ENCODE data around the gene ANKRD10. TPM values are rescaled to one million over a fixed set of nuclear protein-coding genes. Genes with fewer than 3 reads are reported as not detected.

ANKRD10 gene
- total and polyA plus RNA-seq, 2 experiments from 2014 or later, result 127 to 191 TPM

GRCh38 chr13:110925023-110925612, 10.2 kb upstream of the ANKRD10 start:
- Histone ChIP-seq H3K27ac (peak overlapping the region; percentile 82), H3K36me3 (no peaks in the 10 kb centered on the region), H3K4me1 (ENCODE audit: low read depth) (peaks cover 13% of the 10 kb centered on the region), H3K27me3 (no peaks in the 10 kb centered on the region), H3K9me3 (ENCODE audit: low read depth) (no peaks in the 10 kb centered on the region), H3K4me3 (no peak overlapping the region)
- peak; percentile 22 to 50 for DNase-seq (ENCODE audit: low read depth in 1 of 2, low spot score in 1 of 2)
- peak; percentile 20 for TF ChIP-seq CTCF (IDR thresholded peaks at IDR 0.05; ENCODE audit: low read depth, low read length)

GRCh38 chr13:110924639-110924934, 9.7 kb upstream of the ANKRD10 start:
- H3K9me3 ChIP-seq (ENCODE audit: low read depth), result no peaks in the 10 kb centered on the region
- TF ChIP-seq CTCF (IDR thresholded peaks at IDR 0.05; ENCODE audit: low read depth, low read length), result no peak
- no peaks in the 10 kb centered on the region for H3K36me3 ChIP-seq
- no peak for DNase-seq (ENCODE audit: low read depth in 1 of 2, low spot score in 1 of 2)
- peak overlapping the region; percentile 82 for H3K27ac ChIP-seq
- peaks cover 13% of the 10 kb centered on the region for H3K4me1 ChIP-seq (ENCODE audit: low read depth)
- H3K4me3 ChIP-seq, result no peak overlapping the region
- H3K27me3 ChIP-seq, result no peaks in the 10 kb centered on the region

GRCh38 chr13:110923777-110924638, 9.1 kb upstream of the ANKRD10 start:
- Histone ChIP-seq H3K4me3 (no peak overlapping the region), H3K4me1 (ENCODE audit: low read depth) (peaks cover 13% of the 10 kb centered on the region), H3K27me3 (no peaks in the 10 kb centered on the region), H3K36me3 (no peaks in the 10 kb centered on the region), H3K9me3 (ENCODE audit: low read depth) (no peaks in the 10 kb centered on the region), H3K27ac (peak overlapping the region; percentile 82)
- TF ChIP-seq CTCF (IDR thresholded peaks at IDR 0.05; ENCODE audit: low read depth, low read length), result no peak
- no peak for DNase-seq (ENCODE audit: low read depth in 1 of 2, low spot score in 1 of 2)

- Histone ChIP-seq H3K4me3 (no peak overlapping the region), H3K4me1 (ENCODE audit: low read depth) (peaks cover 13% of the 10 kb centered on the region), H3K36me3 (no peaks in the 10 kb centered on the region), H3K27ac (no peak overlapping the region), H3K27me3 (no peaks in the 10 kb centered on the region), H3K9me3 (ENCODE audit: low read depth) (no peaks in the 10 kb centered on the region)
- no peak for TF ChIP-seq CTCF (IDR thresholded peaks at IDR 0.05; ENCODE audit: low read depth, low read length)
- DNase-seq (ENCODE audit: low read depth in 1 of 2, low spot score in 1 of 2), result no peak
Measured at GRCh38 chr13:110923086-110923485, 8.2 kb upstream of the ANKRD10 start.

- DNase-seq (ENCODE audit: low read depth in 1 of 2, low spot score in 1 of 2), result no peak
Measured at GRCh38 chr13:110922506-110922905, 7.6 kb upstream of the ANKRD10 start.

More at GRCh38 chr13:110922506-110922905, 7.6 kb upstream of the ANKRD10 start:
- Histone ChIP-seq H3K36me3 (no peaks in the 10 kb centered on the region), H3K9me3 (ENCODE audit: low read depth) (no peaks in the 10 kb centered on the region), H3K27me3 (no peaks in the 10 kb centered on the region), H3K27ac (no peak overlapping the region), H3K4me3 (no peak overlapping the region), H3K4me1 (ENCODE audit: low read depth) (peaks cover 13% of the 10 kb centered on the region)
- TF ChIP-seq CTCF (IDR thresholded peaks at IDR 0.05; ENCODE audit: low read depth, low read length), result no peak

All from cardiac muscle cell (in vitro differentiated cells and primary cell).